Measurements from ENCODE around the gene COL5A1.

GRCh38 chr9:134612715-134613114, 28.9 kb upstream of the COL5A1 start:
- no peak for TF ChIP-seq POLR2A (IDR thresholded peaks at IDR 0.05)
- no peak for TF ChIP-seq POLR2AphosphoS5 (IDR thresholded peaks at IDR 0.05)
- TF ChIP-seq, protein P1, sequence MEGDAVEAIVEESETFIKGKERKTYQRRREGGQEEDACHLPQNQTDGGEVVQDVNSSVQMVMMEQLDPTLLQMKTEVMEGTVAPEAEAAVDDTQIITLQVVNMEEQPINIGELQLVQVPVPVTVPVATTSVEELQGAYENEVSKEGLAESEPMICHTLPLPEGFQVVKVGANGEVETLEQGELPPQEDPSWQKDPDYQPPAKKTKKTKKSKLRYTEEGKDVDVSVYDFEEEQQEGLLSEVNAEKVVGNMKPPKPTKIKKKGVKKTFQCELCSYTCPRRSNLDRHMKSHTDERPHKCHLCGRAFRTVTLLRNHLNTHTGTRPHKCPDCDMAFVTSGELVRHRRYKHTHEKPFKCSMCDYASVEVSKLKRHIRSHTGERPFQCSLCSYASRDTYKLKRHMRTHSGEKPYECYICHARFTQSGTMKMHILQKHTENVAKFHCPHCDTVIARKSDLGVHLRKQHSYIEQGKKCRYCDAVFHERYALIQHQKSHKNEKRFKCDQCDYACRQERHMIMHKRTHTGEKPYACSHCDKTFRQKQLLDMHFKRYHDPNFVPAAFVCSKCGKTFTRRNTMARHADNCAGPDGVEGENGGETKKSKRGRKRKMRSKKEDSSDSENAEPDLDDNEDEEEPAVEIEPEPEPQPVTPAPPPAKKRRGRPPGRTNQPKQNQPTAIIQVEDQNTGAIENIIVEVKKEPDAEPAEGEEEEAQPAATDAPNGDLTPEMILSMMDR (IDR thresholded peaks at IDR 0.05): no peak
- no peak for TF ChIP-seq EP300 (IDR thresholded peaks at IDR 0.05)

Measured in upper lobe of left lung (tissue), 4 donors.